ENCODE data around the gene TDP1. TPM values are rescaled to one million over a fixed set of nuclear protein-coding genes. Genes with fewer than 3 reads are reported as not detected.

TDP1 gene
- total RNA-seq, 2 donors from 2014 or later, result 11.2 to 21.4 TPM

DNA sequence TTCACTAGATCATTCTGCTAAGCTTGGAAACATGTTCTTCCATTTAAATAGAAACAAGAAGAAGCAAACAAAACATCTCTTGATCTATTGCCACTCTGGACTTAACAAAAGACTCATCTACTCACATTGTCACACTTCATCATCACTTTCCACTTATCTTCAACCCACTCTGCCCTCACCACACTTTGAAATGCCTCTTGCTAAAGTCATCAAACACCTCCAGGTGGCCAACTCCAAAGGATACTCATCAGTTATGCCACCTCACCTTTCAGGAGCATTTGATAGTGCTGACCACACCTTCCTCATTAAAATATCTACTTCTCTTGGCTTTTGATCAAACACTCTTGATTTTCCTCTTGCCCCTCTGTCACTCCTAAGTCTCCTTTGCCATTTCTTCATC lies 8.4 kb upstream of the TDP1 start:
- no peaks in the 10 kb centered on the region for H3K9me3 ChIP-seq
- H3K27me3 ChIP-seq (replicated peaks; ENCODE audit: insufficient read depth), result no peaks in the 10 kb centered on the region
- no peak overlapping the region for H3K4me3 ChIP-seq
- TF ChIP-seq, protein P1, sequence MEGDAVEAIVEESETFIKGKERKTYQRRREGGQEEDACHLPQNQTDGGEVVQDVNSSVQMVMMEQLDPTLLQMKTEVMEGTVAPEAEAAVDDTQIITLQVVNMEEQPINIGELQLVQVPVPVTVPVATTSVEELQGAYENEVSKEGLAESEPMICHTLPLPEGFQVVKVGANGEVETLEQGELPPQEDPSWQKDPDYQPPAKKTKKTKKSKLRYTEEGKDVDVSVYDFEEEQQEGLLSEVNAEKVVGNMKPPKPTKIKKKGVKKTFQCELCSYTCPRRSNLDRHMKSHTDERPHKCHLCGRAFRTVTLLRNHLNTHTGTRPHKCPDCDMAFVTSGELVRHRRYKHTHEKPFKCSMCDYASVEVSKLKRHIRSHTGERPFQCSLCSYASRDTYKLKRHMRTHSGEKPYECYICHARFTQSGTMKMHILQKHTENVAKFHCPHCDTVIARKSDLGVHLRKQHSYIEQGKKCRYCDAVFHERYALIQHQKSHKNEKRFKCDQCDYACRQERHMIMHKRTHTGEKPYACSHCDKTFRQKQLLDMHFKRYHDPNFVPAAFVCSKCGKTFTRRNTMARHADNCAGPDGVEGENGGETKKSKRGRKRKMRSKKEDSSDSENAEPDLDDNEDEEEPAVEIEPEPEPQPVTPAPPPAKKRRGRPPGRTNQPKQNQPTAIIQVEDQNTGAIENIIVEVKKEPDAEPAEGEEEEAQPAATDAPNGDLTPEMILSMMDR (IDR thresholded peaks at IDR 0.05), result no peak
- H3K36me3 ChIP-seq, result no peaks in the 10 kb centered on the region
- ATAC-seq (ENCODE audit: insufficient number of reproducible peaks, low FRiP score, low read depth) (no peak), DNase-seq (ENCODE audit: low spot score) (no peak)
- H3K27ac ChIP-seq, result no peak overlapping the region
- no peaks in the 10 kb centered on the region for H3K4me1 ChIP-seq (ENCODE audit: control insufficient read depth in 1 of 2, low read depth in 2 of 2)

DNA sequence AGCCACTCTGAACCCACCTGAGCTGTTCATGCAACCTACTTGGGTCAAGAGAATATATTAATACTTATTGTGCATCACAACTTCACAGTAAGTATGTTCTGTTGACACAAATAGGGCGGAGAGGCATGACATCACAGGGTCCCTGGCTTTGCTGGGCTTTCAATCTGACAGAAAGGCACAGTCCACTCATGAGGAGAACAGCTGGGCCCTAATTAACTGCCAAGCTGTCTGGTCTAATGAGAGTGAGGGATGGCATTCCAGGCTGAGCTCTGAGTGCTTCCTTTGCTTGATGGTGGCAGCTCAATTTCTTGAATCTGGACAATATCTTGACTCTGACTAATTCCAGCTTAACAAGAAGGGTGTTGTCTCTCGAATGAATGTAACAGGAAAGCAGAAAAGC lies 3.2 kb upstream of the TDP1 start:
- Histone ChIP-seq H3K9me3 (no peaks in the 10 kb centered on the region), H3K36me3 (no peaks in the 10 kb centered on the region), H3K4me1 (ENCODE audit: control insufficient read depth in 1 of 2, low read depth in 2 of 2) (peaks cover 9 to 18% of the 10 kb centered on the region in 2 donors), H3K27me3 (replicated peaks; ENCODE audit: insufficient read depth) (no peaks in the 10 kb centered on the region), H3K27ac (no peak overlapping the region), H3K4me3 (no peak overlapping the region)
- TF ChIP-seq, protein P1 (IDR thresholded peaks at IDR 0.05), result no peak
- ATAC-seq (ENCODE audit: insufficient number of reproducible peaks, low FRiP score, low read depth) (no peak), DNase-seq (ENCODE audit: low spot score) (no peak)

DNA sequence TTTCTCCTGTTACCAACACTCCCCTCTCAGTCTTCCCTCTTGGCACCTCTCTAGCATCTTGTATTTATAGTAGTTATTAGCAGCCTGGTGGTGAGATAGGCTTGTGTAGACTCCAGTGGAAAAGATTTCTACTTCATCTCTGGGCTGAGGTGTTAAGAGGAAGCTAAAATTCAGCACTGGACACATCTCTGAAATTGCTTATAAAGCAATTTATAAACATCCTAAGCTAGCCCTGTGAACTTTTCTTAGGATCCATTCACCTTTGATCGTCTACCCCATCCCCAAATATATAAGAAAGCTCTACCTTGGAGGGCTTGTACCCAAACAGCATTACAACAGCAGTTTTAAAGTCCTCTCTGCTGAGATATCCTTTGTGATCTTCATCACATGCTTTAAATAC lies 2.1 kb upstream of the TDP1 start:
- Histone ChIP-seq H3K27ac (no peak overlapping the region), H3K27me3 (replicated peaks; ENCODE audit: insufficient read depth) (no peaks in the 10 kb centered on the region), H3K4me3 (peak overlapping the region; percentile 94), H3K4me1 (ENCODE audit: control insufficient read depth in 1 of 2, low read depth in 2 of 2) (peaks cover 9 to 19% of the 10 kb centered on the region in 2 donors), H3K36me3 (no peaks in the 10 kb centered on the region), H3K9me3 (no peaks in the 10 kb centered on the region)
- TF ChIP-seq, protein P1 (IDR thresholded peaks at IDR 0.05), result no peak
- ATAC-seq (ENCODE audit: insufficient number of reproducible peaks, low FRiP score, low read depth) (no peak), DNase-seq (ENCODE audit: low spot score) (no peak)

DNA sequence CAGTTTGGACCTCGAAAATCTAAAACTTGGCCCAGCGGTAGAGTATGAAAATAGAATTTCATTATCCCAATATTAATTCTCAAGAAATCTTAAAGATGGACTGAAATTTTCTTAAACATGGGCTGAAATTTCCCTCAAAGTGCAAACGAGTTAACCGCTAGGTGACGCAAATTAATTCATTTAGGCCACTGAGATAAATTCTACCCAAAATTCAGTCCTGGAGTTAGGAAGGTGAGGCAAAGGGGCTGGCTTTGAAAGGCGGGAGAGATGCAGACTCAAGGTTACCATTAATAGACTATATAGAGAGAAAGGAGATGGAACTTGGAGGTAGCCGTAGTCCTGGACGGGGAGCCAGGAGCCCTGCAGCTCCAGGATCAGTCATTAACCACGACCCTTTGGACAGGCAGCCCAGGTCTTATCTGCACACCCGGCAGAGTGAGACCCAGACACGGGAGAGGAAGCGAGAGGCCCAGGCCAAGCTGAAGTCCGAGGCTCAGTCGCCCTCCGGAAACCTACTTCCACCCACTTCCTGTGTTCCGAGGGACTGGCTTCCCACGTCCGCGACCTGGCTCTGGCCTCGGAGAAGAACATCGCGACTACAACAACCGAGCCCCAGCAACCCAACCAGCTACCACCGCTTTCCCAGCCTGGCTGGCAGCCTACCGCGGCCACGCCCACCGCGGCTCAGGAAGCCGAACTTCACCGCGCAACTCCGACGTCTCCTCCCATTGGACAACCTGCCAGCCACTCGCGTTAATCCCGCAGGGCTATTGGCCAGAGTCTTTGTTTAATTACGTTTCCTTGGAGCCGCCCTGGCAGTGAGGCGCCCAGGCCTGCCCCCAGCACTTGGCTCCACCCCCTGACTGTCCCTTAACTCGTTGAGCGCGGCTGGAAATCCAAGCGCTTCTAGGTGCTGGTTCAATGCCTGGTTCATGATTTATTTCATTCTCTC lies 1.4 kb upstream of the TDP1 start, which contains the start of gene EFCAB11:
Gene EFCAB11 (minus strand): TSS at position 661 of the 952 bp plus-strand sequence. CDS start 70 bp downstream, at position 591.
- Histone ChIP-seq H3K4me3 (peak within 1 kb of the TSS; percentile 94), H3K4me1 (ENCODE audit: control insufficient read depth in 1 of 2, low read depth in 2 of 2) (peaks cover 9 to 19% of the 10 kb centered on the region in 2 donors), H3K27me3 (replicated peaks; ENCODE audit: insufficient read depth) (no peaks in the 10 kb centered on the region), H3K27ac (peak within 1 kb of the TSS; percentile 44 to 95), H3K9me3 (no peaks in the 10 kb centered on the region), H3K36me3 (no peaks in the 10 kb centered on the region)
- TF ChIP-seq, protein P1 (IDR thresholded peaks at IDR 0.05), result no peak
- ATAC-seq (ENCODE audit: insufficient number of reproducible peaks, low FRiP score, low read depth) (peak; percentile 96), DNase-seq (ENCODE audit: low spot score) (peak; percentile 89)

DNA sequence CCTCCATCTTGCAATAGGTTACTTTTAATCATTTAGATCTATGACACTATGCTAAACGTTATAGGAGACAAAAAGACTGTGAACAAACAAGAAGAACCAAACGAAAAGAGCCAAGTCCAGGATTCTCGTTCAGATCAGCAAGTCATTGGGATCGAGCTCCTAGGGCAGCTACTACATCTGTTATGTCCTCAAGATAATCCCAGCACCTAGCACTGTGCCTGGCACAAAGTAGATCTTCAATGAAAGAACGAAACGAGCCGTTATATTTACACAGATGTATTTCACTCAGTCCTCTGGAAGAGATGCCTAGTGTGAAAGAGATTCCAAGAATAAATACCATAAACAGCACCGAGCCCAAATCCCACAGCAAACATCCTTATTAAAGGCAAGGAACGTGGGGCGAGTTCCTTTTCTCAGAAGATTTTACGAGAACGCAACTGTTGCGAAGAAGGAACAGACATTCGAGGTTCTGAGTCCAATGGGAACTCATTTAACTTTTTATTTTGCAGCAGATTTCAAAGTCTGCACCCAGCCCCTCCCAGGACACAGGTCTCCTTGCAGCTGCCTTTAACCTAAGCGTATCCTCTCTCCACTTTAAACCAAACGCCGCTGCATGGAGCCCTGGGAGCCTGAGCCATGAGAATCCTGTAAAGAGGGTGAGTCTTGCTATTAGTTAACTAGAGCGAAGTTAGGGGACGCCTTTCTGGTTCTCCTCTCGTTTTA lies 544 bp upstream of the TDP1 start:
- H3K4me3 ChIP-seq, result peak overlapping the region; percentile 94
- TF ChIP-seq, protein P1 (IDR thresholded peaks at IDR 0.05), result no peak
- H3K4me1 ChIP-seq (ENCODE audit: control insufficient read depth in 1 of 2, low read depth in 2 of 2), result peaks cover 9 to 19% of the 10 kb centered on the region in 2 donors
- H3K9me3 ChIP-seq, result no peaks in the 10 kb centered on the region
- peak overlapping the region; percentile 44 to 95 for H3K27ac ChIP-seq
- peak; percentile 3 for ATAC-seq (ENCODE audit: insufficient number of reproducible peaks, low FRiP score, low read depth)
- no peak for DNase-seq (ENCODE audit: low spot score)
- no peaks in the 10 kb centered on the region for H3K27me3 ChIP-seq (replicated peaks; ENCODE audit: insufficient read depth)
- H3K36me3 ChIP-seq, result no peaks in the 10 kb centered on the region
